GM23248 (cell line): ENCODE data around the gene ABCB11.

ENCODE experiments used
- EZH2 ChIP-seq: fragments of 200-600 bp; sonication (generic); IDR thresholded peaks from 2 replicates; pipeline ENCODE4 v1.6.1; 2018; ENCODE audit warnings: antibody characterized with exemption, mild to moderate bottlenecking; ENCODE audit not compliant: insufficient read depth, poor library complexity, severe bottlenecking
- EZH2phosphoT487 ChIP-seq: fragments of 200-600 bp; sonication (generic); IDR thresholded peaks from 2 replicates; pipeline ENCODE4 v1.6.1; 2018; ENCODE audit warnings: antibody characterized with exemption, moderate library complexity, mild to moderate bottlenecking, low read depth; ENCODE audit not compliant: insufficient read depth

DNA sequence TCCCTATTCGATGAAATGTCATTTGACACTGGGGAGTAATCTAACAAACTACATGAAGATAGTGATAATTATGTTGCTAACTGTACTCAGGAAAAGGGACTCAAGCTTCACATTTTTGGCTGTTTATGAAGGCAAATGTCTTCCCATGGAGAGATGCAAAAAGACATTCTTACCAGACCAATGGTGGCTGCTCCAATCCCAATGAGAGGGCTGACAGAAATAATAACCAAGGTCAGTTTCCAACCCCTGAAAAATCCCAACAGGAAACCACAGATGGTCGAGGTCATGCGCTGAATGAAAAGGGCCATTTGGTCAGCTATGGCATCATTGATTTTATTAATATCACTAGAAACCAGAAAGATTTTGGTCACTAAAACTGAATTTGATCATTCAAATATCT lies 37.6 kb downstream of the ABCB11 start:
- TF ChIP-seq EZH2 (no peak), EZH2phosphoT487 (no peak)
